Caki2 (cell line): Measurements from ENCODE around the gene G3BP1. TPM values are rescaled to one million over a fixed set of nuclear protein-coding genes. Genes with fewer than 3 reads are reported as not detected.

Source experiments
- DNase-seq: peaks from one replicate; pipeline ENCODE4 v3.0.0-alpha.2; 2015; ENCODE audit warnings: low read depth
- in situ Hi-C: cut with HindIII; loops from 2 replicates; pipeline ENCODE4 v1.10.0; 2016; ENCODE audit warnings: low sequenced_read_pairs, low pct_unique_long_range_greater_than_20kb, mixed read lengths
- total RNA-seq: library from RNA; depleted of rRNA; stranded (reverse); fragments of >200 nt; shearing (Covaris generic); gene quantifications from 2 replicates; pipeline ENCODE4 v1.2.3, GENCODE V29; 2014; ENCODE audit warnings: low replicate concordance

The G3BP1 gene
- total RNA-seq, 1 experiment from 2014 or later: 91.9 TPM

GRCh38 chr5:151750121-151750520, 21.6 kb upstream of the G3BP1 start:
- in situ Hi-C loops: no loop called here
- no peak for DNase-seq

- DNase-seq: no peak
- in situ Hi-C loops: no loop called here
Observed at GRCh38 chr5:151751091-151751490, 20.7 kb upstream of the G3BP1 start.

- in situ Hi-C loops: no loop called here
- no peak for DNase-seq
Observed at GRCh38 chr5:151751593-151751992, 20.2 kb upstream of the G3BP1 start.

- in situ Hi-C loops: no loop called here
- no peak for DNase-seq
Observed at GRCh38 chr5:151755383-151755782, 16.4 kb upstream of the G3BP1 start.

- no peak for DNase-seq
- in situ Hi-C loops: no loop called here
Observed at GRCh38 chr5:151757233-151758140, 14.3 kb upstream of the G3BP1 start.

- in situ Hi-C loops: no loop called here
Observed at GRCh38 chr5:151758141-151758429, 13.7 kb upstream of the G3BP1 start.

GRCh38 chr5:151758430-151759241, 13.1 kb upstream of the G3BP1 start, which contains the start of gene ATOX1:
Gene ATOX1, minus strand, starts transcription at chr5:151758631. Its CDS starts 80 bp downstream, at chr5:151758551.
- in situ Hi-C loops: no loop called here
- peak; percentile 87 for DNase-seq

More at GRCh38 chr5:151758141-151758429, 13.7 kb upstream of the G3BP1 start:
- no peak for DNase-seq

GRCh38 chr5:151764801-151765200, 7.0 kb upstream of the G3BP1 start:
- in situ Hi-C loops: no loop called here
- no peak for DNase-seq

GRCh38 chr5:151766975-151767374, 4.8 kb upstream of the G3BP1 start:
- in situ Hi-C loops: no loop called here
- DNase-seq: no peak

GRCh38 chr5:151770383-151771258, 1.1 kb upstream of the G3BP1 start:
- DNase-seq: no peak
- in situ Hi-C loops: no loop called here

- in situ Hi-C loops: no loop called here
- peak; percentile 39 for DNase-seq
Observed at GRCh38 chr5:151772029-151772845, 483 bp downstream of the G3BP1 start.

- DNase-seq: peak; percentile 37
- in situ Hi-C loops: no loop called here
Observed at GRCh38 chr5:151772846-151773561, 1.2 kb downstream of the G3BP1 start.

- no peak for DNase-seq
- in situ Hi-C loops: no loop called here
Observed at GRCh38 chr5:151773951-151774350, 2.2 kb downstream of the G3BP1 start.

- in situ Hi-C loops: no loop called here
- DNase-seq: no peak
Observed at GRCh38 chr5:151775025-151775606, 3.4 kb downstream of the G3BP1 start.

- no peak for DNase-seq
- in situ Hi-C loops: no loop called here
Observed at GRCh38 chr5:151779531-151780125, 7.9 kb downstream of the G3BP1 start.

- no peak for DNase-seq
- in situ Hi-C loops: no loop called here
Observed at GRCh38 chr5:151780348-151780747, 8.6 kb downstream of the G3BP1 start.
